Gastroesophageal sphincter (tissue), 3 donors: Measurements from ENCODE around the gene SLC39A11.

Source experiments
- CTCF ChIP-seq, 4 experiments: fragments of 200-600 bp in 2 of 4; fragments of 450-650 bp in 2 of 4; sonication (generic) in 1 of 4; IDR thresholded peaks; one replicate each; pipeline ENCODE4 v1.5.1; 2017 to 2019; ENCODE audit warnings: antibody characterized with exemption in 4 of 4, mild to moderate bottlenecking in 2 of 4, moderate library complexity in 2 of 4
- EP300 ChIP-seq: sonication (generic); formaldehyde crosslinking; IDR thresholded peaks from one replicate; pipeline ENCODE4 v1.6.1; 2017; ENCODE audit warnings: antibody characterized with exemption, mild to moderate bottlenecking
- POLR2A ChIP-seq, 2 donors: fragments of 450-650 bp; IDR thresholded peaks; one replicate each; pipeline ENCODE4 v1.6.1; 2017; ENCODE audit warnings: antibody characterized with exemption in 2 of 2, mild to moderate bottlenecking in 2 of 2, moderate library complexity in 1 of 2

GRCh38 chr17:72984145-72984925 lies 108.2 kb downstream of the SLC39A11 start:
- TF ChIP-seq POLR2A (IDR thresholded peaks at IDR 0.05): no peak
- no peak for TF ChIP-seq CTCF (IDR thresholded peaks at IDR 0.05)
- no peak for TF ChIP-seq EP300
